GM12878 (cell line): ENCODE measurements around the gene PDZD2. TPM values are rescaled to one million over a fixed set of nuclear protein-coding genes. Genes with fewer than 3 reads are reported as not detected.

Experiments used
- ASH2L ChIP-seq: fragments of 300-600, 200-600 bp; sonication (generic); IDR thresholded peaks from 2 replicates; pipeline ENCODE4 v1.6.1; 2017; ENCODE audit warnings: low read depth, mild to moderate bottlenecking, borderline replicate concordance
- BCLAF1 ChIP-seq: fragments of 450-650 bp; IDR thresholded peaks from 2 replicates; pipeline ENCODE4 v1.6.1; 2017; ENCODE audit warnings: antibody characterized with exemption, mild to moderate bottlenecking, moderate library complexity
- NR2F1 ChIP-seq: fragments of 450-650 bp; conservative IDR thresholded peaks from 2 replicates; pipeline ENCODE4 v1.6.1; 2017; ENCODE audit warnings: mild to moderate bottlenecking
- PAX8 ChIP-seq: fragments of 450-650 bp; IDR thresholded peaks from 2 replicates; pipeline ENCODE4 v1.6.1; 2017; ENCODE audit warnings: mild to moderate bottlenecking, moderate library complexity
- RAD51 ChIP-seq: fragments of 450-650 bp; IDR thresholded peaks from 2 replicates; pipeline ENCODE4 v1.6.1; 2016; ENCODE audit warnings: moderate library complexity, mild to moderate bottlenecking, inconsistent platforms
- RFX5 ChIP-seq: IDR thresholded peaks from 2 replicates; pipeline ENCODE4 v1.6.1; 2011; ENCODE audit warnings: low read depth, low read length, improper control_type of control experiment
- SMC3 ChIP-seq: IDR thresholded peaks from 2 replicates; pipeline ENCODE4 v1.6.1; 2011; ENCODE audit warnings: low read length, improper control_type of control experiment, borderline replicate concordance
- SUZ12 ChIP-seq: fragments of 200-600 bp; sonication (generic); IDR thresholded peaks from one replicate; pipeline ENCODE4 v1.6.1; 2018; ENCODE audit warnings: antibody characterized with exemption, mild to moderate bottlenecking; ENCODE audit not compliant: unreplicated experiment
- TCF12 ChIP-seq: IDR thresholded peaks from 2 replicates; pipeline ENCODE4 v1.6.1; 2011; ENCODE audit warnings: low read depth, mild to moderate bottlenecking, low read length
- ZNF24 ChIP-seq: fragments of 450-650 bp; IDR thresholded peaks from 2 replicates; pipeline ENCODE4 v1.6.1; 2017; ENCODE audit warnings: antibody characterized with exemption, mild to moderate bottlenecking
- polyA plus RNA-seq, 11 experiments: library from polyadenylated mRNA; depleted of rRNA in 4 of 11; unstranded in 6 of 11; stranded (reverse) in 5 of 11; fragments of >200 nt; fragmentation: Nextera tagmentation in 4 of 11; fragmentation: Illumina TruSeq in 1 of 11; extraction: Ambion mirVana in 4 of 11; extraction: Trizol in 1 of 11; gene quantifications; 1 replicate in 1 of 11; 2 replicates in 10 of 11; pipeline versions ENCODE4 v1.2.1 to v1.2.3, GENCODE V29; 2011 to 2016; ENCODE audit warnings: inconsistent platforms in 2 of 11, missing spikeins in 2 of 11, low read depth in 1 of 11
- total RNA-seq, 4 experiments: library from RNA; depleted of rRNA in 3 of 4; stranded (reverse); fragments of >200 nt in 3 of 4; fragmentation: Illumina TruSeq in 1 of 4; extraction: Trizol in 1 of 4; gene quantifications; 2 replicates each; pipeline versions ENCODE4 v1.2.1 to v1.2.3, GENCODE V29; 2013 to 2021
- TF ChIP-seq, protein P1 (sequence below): IDR thresholded peaks from 2 replicates; pipeline ENCODE4 v1.6.1; 2012; ENCODE audit warnings: low read depth, low read length, improper control_type of control experiment
- TF ChIP-seq, protein P2 (sequence below): fragments of 450-650 bp; formaldehyde crosslinking; IDR thresholded peaks from 2 replicates; pipeline ENCODE4 v1.4.0; 2022; ENCODE audit warnings: mild to moderate bottlenecking, moderate library complexity

Gene PDZD2
- total and polyA plus RNA-seq, 10 of the 15 experiments (the other 5 are each of a cell fraction or from before 2014, with no cell fraction given): 0.01 to 0.58 (median 0.29) TPM; not detected in 3

DNA sequence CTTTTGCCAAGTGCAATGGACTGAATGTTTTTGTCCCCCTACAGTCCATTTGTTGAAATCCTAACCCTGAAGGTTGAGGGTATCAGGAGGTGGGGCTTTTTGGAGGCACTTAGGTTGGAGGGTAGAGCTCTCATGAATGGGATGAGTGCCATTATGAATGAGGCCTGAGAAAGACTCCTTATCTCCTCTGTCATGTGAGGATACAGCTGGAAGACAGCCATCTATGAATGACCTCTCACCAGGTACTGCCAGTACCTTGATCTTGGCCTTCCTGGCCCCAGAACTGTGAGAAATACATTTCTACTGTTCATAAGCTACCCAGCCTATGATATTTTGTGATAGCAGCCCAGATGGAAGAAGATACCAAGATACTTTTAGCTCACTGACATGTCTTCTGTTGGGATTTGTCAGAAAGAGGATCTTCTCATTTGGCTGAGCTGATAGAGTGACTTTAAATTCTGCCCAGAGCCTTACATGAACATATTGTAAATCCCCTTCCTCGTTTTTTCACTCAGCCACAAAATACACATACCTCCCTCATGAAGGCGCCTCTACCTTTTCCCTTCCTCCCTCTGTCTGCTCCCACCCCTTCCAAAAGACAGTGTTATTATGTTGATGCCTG lies 256.4 kb downstream of the PDZD2 start (continued):
- no peak for TF ChIP-seq BCLAF1
- TF ChIP-seq SMC3: no peak
- no peak for TF ChIP-seq ZNF24
- TF ChIP-seq PAX8: no peak
- no peak for TF ChIP-seq SUZ12
- TF ChIP-seq, protein P1, sequence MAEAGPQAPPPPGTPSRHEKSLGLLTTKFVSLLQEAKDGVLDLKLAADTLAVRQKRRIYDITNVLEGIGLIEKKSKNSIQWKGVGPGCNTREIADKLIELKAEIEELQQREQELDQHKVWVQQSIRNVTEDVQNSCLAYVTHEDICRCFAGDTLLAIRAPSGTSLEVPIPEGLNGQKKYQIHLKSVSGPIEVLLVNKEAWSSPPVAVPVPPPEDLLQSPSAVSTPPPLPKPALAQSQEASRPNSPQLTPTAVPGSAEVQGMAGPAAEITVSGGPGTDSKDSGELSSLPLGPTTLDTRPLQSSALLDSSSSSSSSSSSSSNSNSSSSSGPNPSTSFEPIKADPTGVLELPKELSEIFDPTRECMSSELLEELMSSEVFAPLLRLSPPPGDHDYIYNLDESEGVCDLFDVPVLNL: no peak
- TF ChIP-seq RFX5: no peak
- no peak for TF ChIP-seq ASH2L
- no peak for TF ChIP-seq NR2F1
- TF ChIP-seq RAD51: no peak
- TF ChIP-seq TCF12: no peak
- TF ChIP-seq, protein P2, sequence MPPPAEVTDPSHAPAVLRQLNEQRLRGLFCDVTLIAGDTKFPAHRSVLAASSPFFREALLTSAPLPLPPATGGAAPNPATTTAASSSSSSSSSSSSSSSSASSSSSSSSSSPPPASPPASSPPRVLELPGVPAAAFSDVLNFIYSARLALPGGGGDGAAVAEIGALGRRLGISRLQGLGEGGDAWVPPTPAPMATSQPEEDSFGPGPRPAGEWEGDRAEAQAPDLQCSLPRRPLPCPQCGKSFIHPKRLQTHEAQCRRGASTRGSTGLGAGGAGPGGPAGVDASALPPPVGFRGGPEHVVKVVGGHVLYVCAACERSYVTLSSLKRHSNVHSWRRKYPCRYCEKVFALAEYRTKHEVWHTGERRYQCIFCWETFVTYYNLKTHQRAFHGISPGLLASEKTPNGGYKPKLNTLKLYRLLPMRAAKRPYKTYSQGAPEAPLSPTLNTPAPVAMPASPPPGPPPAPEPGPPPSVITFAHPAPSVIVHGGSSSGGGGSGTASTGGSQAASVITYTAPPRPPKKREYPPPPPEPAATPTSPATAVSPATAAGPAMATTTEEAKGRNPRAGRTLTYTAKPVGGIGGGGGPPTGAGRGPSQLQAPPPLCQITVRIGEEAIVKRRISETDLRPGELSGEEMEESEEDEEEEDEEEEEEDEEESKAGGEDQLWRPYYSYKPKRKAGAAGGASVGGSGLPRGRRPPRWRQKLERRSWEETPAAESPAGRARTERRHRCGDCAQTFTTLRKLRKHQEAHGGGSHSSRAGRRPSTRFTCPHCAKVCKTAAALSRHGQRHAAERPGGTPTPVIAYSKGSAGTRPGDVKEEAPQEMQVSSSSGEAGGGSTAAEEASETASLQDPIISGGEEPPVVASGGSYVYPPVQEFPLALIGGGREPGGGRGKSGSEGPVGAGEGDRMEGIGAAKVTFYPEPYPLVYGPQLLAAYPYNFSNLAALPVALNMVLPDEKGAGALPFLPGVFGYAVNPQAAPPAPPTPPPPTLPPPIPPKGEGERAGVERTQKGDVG: no peak
